SK-N-SH (cell line): ENCODE measurements around the gene IL22RA1. TPM values are rescaled to one million over a fixed set of nuclear protein-coding genes. Genes with fewer than 3 reads are reported as not detected.

Experiments used
- CTCF ChIA-PET: fragments of 300-600, 350-600 bp; formaldehyde crosslinking; extraction: SDS; loops from one replicate; lab custom pipeline; 2021; lab: Yijun Ruan, JAX
- POLR2A ChIA-PET: fragments of 350-600 bp; sonication (Branson Sonifier 250); formaldehyde crosslinking; extraction: SDS; loops from one replicate; lab custom pipeline; 2020; ENCODE audit warnings: antibody characterized with exemption, inconsistent platforms; lab: Yijun Ruan, JAX
- DNase-seq: peaks from one replicate; pipeline ENCODE4 v3.0.0; 2012
- H2AFZ ChIP-seq: fragments of 200-600 bp; sonication (generic); 2 replicates; pipeline ENCODE4 v1.8.1; 2016; ENCODE audit warnings: antibody characterized with exemption, mild to moderate bottlenecking, low read depth
- H3F3A ChIP-seq: fragments of 200-600 bp; sonication (generic); replicated peaks from 2 replicates; pipeline ENCODE3; 2016; ENCODE audit warnings: antibody characterized with exemption, mild to moderate bottlenecking; ENCODE audit not compliant: insufficient read depth
- H3K27ac ChIP-seq, 2 experiments: fragments of 200-500 bp in 1 of 2; fragments of 200-600 bp in 1 of 2; sonication (Bioruptor generic) in 1 of 2; sonication (generic), shearing (Covaris generic) in 1 of 2; 2 replicates each; pipeline versions ENCODE4 v1.5.1 to v1.6.1; 2014 to 2016; ENCODE audit warnings: low read depth in 2 of 2, inconsistent platforms in 1 of 2, low read length in 1 of 2, mild to moderate bottlenecking in 1 of 2, mixed read lengths in 1 of 2
- H3K27me3 ChIP-seq: fragments of 200-600 bp; sonication (generic), shearing (Covaris generic); 2 replicates; pipeline ENCODE4 v1.6.1; 2016; ENCODE audit warnings: mixed run types; ENCODE audit not compliant: insufficient read depth
- H3K36me3 ChIP-seq, 2 experiments: fragments of 200-500 bp in 1 of 2; fragments of 200-600 bp in 1 of 2; sonication (Bioruptor generic) in 1 of 2; sonication (generic) in 1 of 2; replicated peaks in 1 of 2; 2 replicates each; pipeline versions ENCODE3 to v1.5.1; 2014 to 2016; ENCODE audit warnings: low read length in 1 of 2, mild to moderate bottlenecking in 1 of 2; ENCODE audit not compliant: insufficient read depth in 2 of 2, control insufficient read depth in 1 of 2
- H3K4me1 ChIP-seq, 2 experiments: fragments of 200-500 bp in 1 of 2; fragments of 200-600 bp in 1 of 2; sonication (Bioruptor generic) in 1 of 2; sonication (generic), shearing (Covaris generic) in 1 of 2; 2 replicates each; pipeline versions ENCODE4 v1.5.1 to v1.6.1; 2014 to 2016; ENCODE audit warnings: low read depth in 1 of 2, low read length in 1 of 2, mixed run types in 1 of 2; ENCODE audit not compliant: insufficient read depth in 2 of 2, control insufficient read depth in 1 of 2
- H3K4me2 ChIP-seq: fragments of 200-600 bp; sonication (generic), shearing (Covaris generic); 2 replicates; pipeline ENCODE4 v1.6.1; 2017; ENCODE audit warnings: mixed run types
- H3K4me3 ChIP-seq, 2 experiments: fragments of 200-500 bp in 1 of 2; fragments of 200-600 bp in 1 of 2; sonication (Bioruptor generic) in 1 of 2; sonication (generic), shearing (Covaris generic) in 1 of 2; 2 replicates each; pipeline versions ENCODE4 v1.5.1 to v1.8.1; 2014 to 2016; ENCODE audit warnings: low read depth in 2 of 2, inconsistent platforms in 1 of 2, low read length in 1 of 2, mild to moderate bottlenecking in 1 of 2, mixed read lengths in 1 of 2, moderate library complexity in 1 of 2
- H3K79me2 ChIP-seq: fragments of 200-600 bp; sonication (generic); 2 replicates; pipeline ENCODE4 v1.8.1; 2017; ENCODE audit warnings: mild to moderate bottlenecking; ENCODE audit not compliant: insufficient read depth
- H3K9ac ChIP-seq: fragments of 200-600 bp; sonication (generic); 2 replicates; pipeline ENCODE4 v1.6.1; 2017; ENCODE audit warnings: mixed run types
- H3K9me2 ChIP-seq: fragments of 200-600 bp; sonication (generic); 2 replicates; pipeline ENCODE4 v1.6.1; 2017; ENCODE audit warnings: mixed run types
- H3K9me3 ChIP-seq: fragments of 200-600 bp; sonication (generic); 2 replicates; pipeline ENCODE4 v1.6.1; 2017; ENCODE audit warnings: mixed run types, mild to moderate bottlenecking, moderate library complexity
- H4K20me1 ChIP-seq: fragments of 200-600 bp; sonication (generic); 2 replicates; pipeline ENCODE4 v1.6.1; 2017; ENCODE audit warnings: mild to moderate bottlenecking, mixed run types; ENCODE audit not compliant: insufficient read depth
- CHD2 ChIP-seq: fragments of 150-350 bp; IDR thresholded peaks from 2 replicates; pipeline ENCODE4 v1.6.1; 2018; ENCODE audit warnings: low read length; ENCODE audit not compliant: partially characterized antibody
- EZH2phosphoT487 ChIP-seq: fragments of 200-600 bp; sonication (generic); IDR thresholded peaks from 2 replicates; pipeline ENCODE4 v1.6.1; 2017; ENCODE audit warnings: low read depth, mixed run types, mild to moderate bottlenecking, antibody characterized with exemption, moderate library complexity, borderline replicate concordance
- FOSL2 ChIP-seq: IDR thresholded peaks from 2 replicates; pipeline ENCODE4 v1.4.0; 2012; ENCODE audit warnings: low read depth, mild to moderate bottlenecking, moderate library complexity, borderline replicate concordance
- GATA2 ChIP-seq: sonication (generic); formaldehyde crosslinking; IDR thresholded peaks from 2 replicates; pipeline ENCODE4 v1.5.0; 2020; ENCODE audit warnings: mild to moderate bottlenecking, missing genetic modification reagents
- MXI1 ChIP-seq: IDR thresholded peaks from 2 replicates; pipeline ENCODE4 v1.6.1; 2012; ENCODE audit warnings: mild to moderate bottlenecking, low read depth, low read length, improper control_type of control experiment
- NFIC ChIP-seq: IDR thresholded peaks from 2 replicates; pipeline ENCODE4 v1.4.0; 2012; ENCODE audit warnings: borderline replicate concordance
- POLR2AphosphoS5 ChIP-seq: IDR thresholded peaks from 2 replicates; pipeline ENCODE4 v1.6.1; 2012; ENCODE audit warnings: low read depth, low read length
- RCOR1 ChIP-seq: fragments of 150-350 bp; IDR thresholded peaks from 2 replicates; pipeline ENCODE4 v1.6.1; 2017; ENCODE audit warnings: antibody characterized with exemption, low read length
- RFX5 ChIP-seq: IDR thresholded peaks from 2 replicates; pipeline ENCODE4 v1.6.1; 2012; ENCODE audit warnings: mild to moderate bottlenecking, improper control_type of control experiment, low read length
- RXRA ChIP-seq: IDR thresholded peaks from 2 replicates; pipeline ENCODE4 v1.4.0; 2012; ENCODE audit warnings: low read depth, mild to moderate bottlenecking, borderline replicate concordance
- SIN3A ChIP-seq: IDR thresholded peaks from 2 replicates; pipeline ENCODE4 v1.6.1; 2012; ENCODE audit warnings: low read depth, mild to moderate bottlenecking, low read length, moderate library complexity, borderline replicate concordance
- TAF1 ChIP-seq: IDR thresholded peaks from 2 replicates; pipeline ENCODE4 v1.6.1; 2012; ENCODE audit warnings: low read depth, mild to moderate bottlenecking, low read length, moderate library complexity, borderline replicate concordance
- TCF12 ChIP-seq: IDR thresholded peaks from 2 replicates; pipeline ENCODE4 v1.4.0; 2012
- TEAD4 ChIP-seq: IDR thresholded peaks from 2 replicates; pipeline ENCODE4 v1.4.0; 2012; ENCODE audit warnings: mild to moderate bottlenecking, borderline replicate concordance; ENCODE audit not compliant: insufficient read depth
- USF2 ChIP-seq: fragments of 150-350 bp; IDR thresholded peaks from 2 replicates; pipeline ENCODE4 v1.6.1; 2017; ENCODE audit warnings: antibody characterized with exemption, low read length, low read depth, borderline replicate concordance
- WGBS: methylation state at CpG from one replicate; pipeline ENCODE4 v1.1.6; 2017; ENCODE audit warnings: low lambda C conversion rate; 5-methylcytosine and 5-hydroxymethylcytosine counted together
- polyA plus RNA-seq, 3 experiments: library from polyadenylated mRNA; depleted of rRNA; stranded (reverse); fragments of >200 nt; gene quantifications; 2 replicates each; pipeline ENCODE4 v1.2.3, GENCODE V29; 2012
- TF ChIP-seq, protein P1 (sequence below): fragments of 200-600 bp; sonication (generic); IDR thresholded peaks from 2 replicates; pipeline ENCODE4 v1.6.1; 2017; ENCODE audit warnings: antibody characterized with exemption, mild to moderate bottlenecking, moderate library complexity
- TF ChIP-seq, protein P2 (sequence below): IDR thresholded peaks from 2 replicates; pipeline ENCODE4; 2012

IL22RA1 gene
- polyA plus RNA-seq, 1 of the 3 experiments (the other 2 are of a cell fraction) = 0.03 TPM

DNA sequence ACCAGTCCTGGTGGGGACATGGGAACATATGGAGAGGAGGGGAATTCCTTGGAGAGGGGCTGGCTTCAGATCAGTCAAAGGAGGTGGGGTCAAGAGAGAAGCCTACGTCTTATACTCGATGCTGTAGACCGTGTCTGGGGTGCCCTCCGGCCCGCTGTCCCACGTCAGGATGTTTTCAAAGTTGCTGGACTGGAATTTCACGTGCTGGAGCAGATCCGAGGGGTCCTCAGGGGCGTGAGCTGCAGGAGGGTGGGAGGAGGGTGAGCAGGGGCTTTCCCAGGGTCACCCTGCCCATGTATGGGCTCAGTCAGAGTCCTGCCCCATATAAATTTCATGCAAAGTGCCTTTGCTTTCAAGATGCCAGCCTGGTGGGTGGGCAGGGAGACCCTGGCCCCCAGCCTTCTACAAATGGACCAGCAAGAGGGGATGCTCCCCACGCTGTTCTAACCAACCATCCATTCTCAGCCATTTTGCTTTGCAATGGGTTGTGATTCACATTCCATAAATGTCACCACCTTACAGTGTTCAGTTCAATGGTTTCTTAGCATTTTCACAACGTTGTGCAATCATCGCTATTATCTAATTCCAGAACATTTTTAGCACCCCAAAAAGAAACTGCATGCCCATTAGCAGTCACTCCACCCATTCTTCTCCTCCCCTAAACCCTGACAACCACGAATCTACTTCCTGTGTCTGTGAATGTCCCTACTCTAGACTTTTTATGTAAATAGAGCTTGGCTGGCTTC, 4.3 kb downstream of the IL22RA1 start:
- no peaks in the 10 kb centered on the region for H3K79me2 ChIP-seq
- no peak overlapping the region for H3K4me2 ChIP-seq
- no peaks in the 10 kb centered on the region for H3F3A ChIP-seq
- WGBS = 65% methylated on average over 10 of the region's 13 CpGs
- TF ChIP-seq POLR2AphosphoS5 = no peak
- TF ChIP-seq EZH2phosphoT487 = no peak
- no peak for TF ChIP-seq TAF1
- TF ChIP-seq, protein P1, sequence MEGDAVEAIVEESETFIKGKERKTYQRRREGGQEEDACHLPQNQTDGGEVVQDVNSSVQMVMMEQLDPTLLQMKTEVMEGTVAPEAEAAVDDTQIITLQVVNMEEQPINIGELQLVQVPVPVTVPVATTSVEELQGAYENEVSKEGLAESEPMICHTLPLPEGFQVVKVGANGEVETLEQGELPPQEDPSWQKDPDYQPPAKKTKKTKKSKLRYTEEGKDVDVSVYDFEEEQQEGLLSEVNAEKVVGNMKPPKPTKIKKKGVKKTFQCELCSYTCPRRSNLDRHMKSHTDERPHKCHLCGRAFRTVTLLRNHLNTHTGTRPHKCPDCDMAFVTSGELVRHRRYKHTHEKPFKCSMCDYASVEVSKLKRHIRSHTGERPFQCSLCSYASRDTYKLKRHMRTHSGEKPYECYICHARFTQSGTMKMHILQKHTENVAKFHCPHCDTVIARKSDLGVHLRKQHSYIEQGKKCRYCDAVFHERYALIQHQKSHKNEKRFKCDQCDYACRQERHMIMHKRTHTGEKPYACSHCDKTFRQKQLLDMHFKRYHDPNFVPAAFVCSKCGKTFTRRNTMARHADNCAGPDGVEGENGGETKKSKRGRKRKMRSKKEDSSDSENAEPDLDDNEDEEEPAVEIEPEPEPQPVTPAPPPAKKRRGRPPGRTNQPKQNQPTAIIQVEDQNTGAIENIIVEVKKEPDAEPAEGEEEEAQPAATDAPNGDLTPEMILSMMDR = no peak
- no peak for TF ChIP-seq FOSL2
- TF ChIP-seq RCOR1 = no peak
- TF ChIP-seq, protein P2, sequence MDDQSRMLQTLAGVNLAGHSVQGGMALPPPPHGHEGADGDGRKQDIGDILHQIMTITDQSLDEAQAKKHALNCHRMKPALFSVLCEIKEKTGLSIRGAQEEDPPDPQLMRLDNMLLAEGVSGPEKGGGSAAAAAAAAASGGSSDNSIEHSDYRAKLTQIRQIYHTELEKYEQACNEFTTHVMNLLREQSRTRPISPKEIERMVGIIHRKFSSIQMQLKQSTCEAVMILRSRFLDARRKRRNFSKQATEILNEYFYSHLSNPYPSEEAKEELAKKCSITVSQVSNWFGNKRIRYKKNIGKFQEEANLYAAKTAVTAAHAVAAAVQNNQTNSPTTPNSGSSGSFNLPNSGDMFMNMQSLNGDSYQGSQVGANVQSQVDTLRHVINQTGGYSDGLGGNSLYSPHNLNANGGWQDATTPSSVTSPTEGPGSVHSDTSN = no peak
- TF ChIP-seq TEAD4 = no peak
- no peak for TF ChIP-seq SIN3A
- no peak for TF ChIP-seq NFIC
- no peak for TF ChIP-seq GATA2 (CRISPR knock-in tag)
- no peak for TF ChIP-seq RXRA
- H3K4me3 ChIP-seq = no peak overlapping the region
- ChIA-PET CTCF (interaction anchor here (3.3 to 4.1 kb wide), 2 partner anchors 11 to 12 kb away, joined by 19 to 32 read pairs; no protein-coding TSS in a partner anchor), POLR2A (no interaction called here)
- no peak overlapping the region for H3K27ac ChIP-seq
- H3K27me3 ChIP-seq = peaks cover 4% of the 10 kb centered on the region; the same call in 1 of the 2 replicates
- no peaks in the 10 kb centered on the region for H3K4me1 ChIP-seq
- H3K9ac ChIP-seq = no peak overlapping the region
- no peaks in the 10 kb centered on the region for H4K20me1 ChIP-seq
- H3K9me2 ChIP-seq = no peaks in the 10 kb centered on the region
- DNase-seq = no peak
- no peak overlapping the region for H2AFZ ChIP-seq
- H3K9me3 ChIP-seq = no peaks in the 10 kb centered on the region
- H3K36me3 ChIP-seq = no peaks in the 10 kb centered on the region

DNA sequence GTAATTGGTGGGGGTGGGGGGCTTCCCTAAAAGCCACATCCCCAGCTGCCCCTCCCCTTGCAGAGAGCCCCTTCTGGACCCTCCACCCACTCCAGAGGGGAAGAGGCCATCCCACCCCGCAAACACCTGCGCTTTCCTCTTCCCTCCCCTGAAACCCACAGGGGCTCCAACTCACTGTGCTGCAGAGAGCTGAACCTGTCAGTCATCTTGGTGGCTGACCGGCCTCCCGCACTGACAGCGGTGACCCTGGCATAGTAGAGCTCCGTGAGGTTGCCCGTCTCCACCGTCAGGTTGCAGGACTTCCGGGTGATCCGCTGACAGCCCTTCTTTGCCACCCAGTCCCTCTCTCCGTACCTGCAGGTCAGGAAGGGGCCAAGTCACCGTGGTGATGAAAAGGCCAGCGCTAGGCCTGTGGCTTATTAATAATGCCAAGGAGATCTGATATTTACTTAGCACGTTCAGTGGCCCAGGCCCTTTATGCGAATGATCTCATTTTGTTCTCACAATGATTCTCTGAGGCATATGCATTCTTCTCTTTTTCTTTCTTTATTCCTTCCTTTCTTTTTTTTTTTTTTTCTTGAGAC, 5.9 kb downstream of the IL22RA1 start:
- Histone ChIP-seq H3K4me1 (no peaks in the 10 kb centered on the region), H3K36me3 (no peaks in the 10 kb centered on the region), H3K4me2 (no peak overlapping the region), H3F3A (no peaks in the 10 kb centered on the region), H3K9me3 (no peaks in the 10 kb centered on the region), H3K9ac (no peak overlapping the region), H3K9me2 (no peaks in the 10 kb centered on the region), H3K27me3 (no peaks in the 10 kb centered on the region; the same call in 1 of the 2 replicates), H3K4me3 (no peak overlapping the region), H4K20me1 (no peaks in the 10 kb centered on the region), H3K27ac (no peak overlapping the region), H2AFZ (no peak overlapping the region), H3K79me2 (no peaks in the 10 kb centered on the region)
- TF ChIP-seq FOSL2 (no peak), RFX5 (no peak), MXI1 (no peak), USF2 (no peak), TCF12 (no peak), SIN3A (no peak), RCOR1 (no peak), CHD2 (no peak)
- DNase-seq = no peak
- WGBS = 84% methylated on average over 4 of the region's 15 CpGs
- POLR2A ChIA-PET = no interaction called here
- CTCF ChIA-PET = interaction anchor here (3.3 kb wide), 1 partner anchor 13 kb away, joined by 19 read pairs; no protein-coding TSS in a partner anchor
